Measurements from ENCODE around the gene MRPL44. TPM values are rescaled to one million over a fixed set of nuclear protein-coding genes. Genes with fewer than 3 reads are reported as not detected.

The MRPL44 gene
- total RNA-seq, 2 donors from 2014 or later, result 40.8 to 49.4 TPM

GRCh38 chr2:223976635-223977226 lies 19.5 kb downstream of the MRPL44 start:
- Histone ChIP-seq H3K36me3 (no peaks in the 10 kb centered on the region), H3K4me1 (no peaks in the 10 kb centered on the region), H3K4me3 (no peak overlapping the region), H3K9ac (ENCODE audit: low read depth in 2 of 2, low read length in 2 of 2) (no peak overlapping the region), H3K9me3 (no peaks in the 10 kb centered on the region), H3K27me3 (no peaks in the 10 kb centered on the region), H3K27ac (no peak overlapping the region)
- TF ChIP-seq, protein P1, sequence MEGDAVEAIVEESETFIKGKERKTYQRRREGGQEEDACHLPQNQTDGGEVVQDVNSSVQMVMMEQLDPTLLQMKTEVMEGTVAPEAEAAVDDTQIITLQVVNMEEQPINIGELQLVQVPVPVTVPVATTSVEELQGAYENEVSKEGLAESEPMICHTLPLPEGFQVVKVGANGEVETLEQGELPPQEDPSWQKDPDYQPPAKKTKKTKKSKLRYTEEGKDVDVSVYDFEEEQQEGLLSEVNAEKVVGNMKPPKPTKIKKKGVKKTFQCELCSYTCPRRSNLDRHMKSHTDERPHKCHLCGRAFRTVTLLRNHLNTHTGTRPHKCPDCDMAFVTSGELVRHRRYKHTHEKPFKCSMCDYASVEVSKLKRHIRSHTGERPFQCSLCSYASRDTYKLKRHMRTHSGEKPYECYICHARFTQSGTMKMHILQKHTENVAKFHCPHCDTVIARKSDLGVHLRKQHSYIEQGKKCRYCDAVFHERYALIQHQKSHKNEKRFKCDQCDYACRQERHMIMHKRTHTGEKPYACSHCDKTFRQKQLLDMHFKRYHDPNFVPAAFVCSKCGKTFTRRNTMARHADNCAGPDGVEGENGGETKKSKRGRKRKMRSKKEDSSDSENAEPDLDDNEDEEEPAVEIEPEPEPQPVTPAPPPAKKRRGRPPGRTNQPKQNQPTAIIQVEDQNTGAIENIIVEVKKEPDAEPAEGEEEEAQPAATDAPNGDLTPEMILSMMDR (IDR thresholded peaks at IDR 0.05), result no peak
- intact Hi-C loops (cut with DNase I), result loop anchor here (10.0 kb wide), 2 partner anchors 388 to 678 kb away; no protein-coding TSS in a partner anchor
- DNase-seq, result no peak

GRCh38 chr2:223978451-223978850 lies 21.2 kb downstream of the MRPL44 start:
- no peaks in the 10 kb centered on the region for H3K9me3 ChIP-seq
- no peak overlapping the region for H3K4me3 ChIP-seq
- H3K36me3 ChIP-seq, result no peaks in the 10 kb centered on the region
- TF ChIP-seq, protein P1 (IDR thresholded peaks at IDR 0.05), result no peak
- H3K27ac ChIP-seq, result no peak overlapping the region
- no peaks in the 10 kb centered on the region for H3K27me3 ChIP-seq
- intact Hi-C loops (cut with DNase I), result loop anchor here (10.0 kb wide), 2 partner anchors 386 to 676 kb away; no protein-coding TSS in a partner anchor
- DNase-seq, result no peak
- no peak overlapping the region for H3K9ac ChIP-seq (ENCODE audit: low read depth in 2 of 2, low read length in 2 of 2)
- no peaks in the 10 kb centered on the region for H3K4me1 ChIP-seq

DNA sequence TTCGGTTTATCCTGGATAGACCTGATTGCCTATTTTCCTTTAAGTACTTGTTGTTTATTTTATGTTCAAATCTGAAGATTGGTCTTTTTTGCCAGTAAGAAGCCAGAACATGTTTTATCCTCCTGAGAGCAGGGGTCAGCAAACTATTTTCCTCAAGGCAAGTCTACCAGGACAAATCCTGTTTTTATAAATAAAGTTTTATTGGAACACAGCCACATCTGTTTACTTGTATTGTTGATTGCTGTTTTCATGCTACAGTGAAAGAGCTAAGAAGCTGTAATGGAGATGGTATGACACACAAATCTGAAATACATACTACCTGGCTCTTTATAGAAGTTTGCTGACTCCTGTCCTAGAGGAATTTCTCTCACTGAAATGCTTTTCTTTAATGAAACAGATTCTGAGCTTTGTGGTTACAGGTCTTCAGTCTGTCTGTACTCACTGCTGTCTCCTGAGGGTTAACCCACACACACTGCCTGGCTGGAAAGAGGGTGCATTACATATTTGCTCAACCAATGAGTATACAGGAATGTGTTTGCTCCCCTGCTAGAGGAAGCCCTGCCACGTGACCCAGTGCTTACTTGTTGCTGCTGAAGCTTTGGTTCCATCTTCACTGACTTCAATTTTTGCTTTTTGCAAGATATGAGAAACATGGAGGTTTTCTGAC lies 22.6 kb downstream of the MRPL44 start:
- no peak for DNase-seq
- no peak overlapping the region for H3K4me3 ChIP-seq
- no peaks in the 10 kb centered on the region for H3K27me3 ChIP-seq
- H3K36me3 ChIP-seq, result no peaks in the 10 kb centered on the region
- H3K27ac ChIP-seq, result no peak overlapping the region
- intact Hi-C loops (cut with DNase I), result loop anchor here (10.0 kb wide), 2 partner anchors 385 to 675 kb away; no protein-coding TSS in a partner anchor
- H3K9ac ChIP-seq (ENCODE audit: low read depth in 2 of 2, low read length in 2 of 2), result no peak overlapping the region
- H3K9me3 ChIP-seq, result no peaks in the 10 kb centered on the region
- TF ChIP-seq, protein P1 (IDR thresholded peaks at IDR 0.05), result no peak
- no peaks in the 10 kb centered on the region for H3K4me1 ChIP-seq

DNA sequence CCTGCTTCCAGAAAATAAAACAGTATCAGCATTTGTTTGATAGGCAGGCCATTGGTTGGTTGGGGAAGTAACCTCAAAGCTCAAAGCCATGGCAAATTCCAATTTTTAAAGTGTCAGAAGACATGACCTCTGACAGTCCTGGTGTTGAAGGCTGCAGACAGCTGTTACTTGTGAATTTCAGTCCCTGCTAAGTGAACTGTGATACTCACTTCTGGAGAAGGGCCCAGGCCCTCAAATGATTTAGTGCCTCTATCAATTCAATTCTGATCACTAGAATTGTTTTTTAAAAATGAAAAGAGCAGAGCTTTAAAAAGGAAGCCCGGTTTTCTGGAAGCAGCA lies 23.1 kb downstream of the MRPL44 start:
- Histone ChIP-seq H3K4me3 (no peak overlapping the region), H3K27ac (no peak overlapping the region), H3K36me3 (no peaks in the 10 kb centered on the region), H3K27me3 (no peaks in the 10 kb centered on the region), H3K4me1 (no peaks in the 10 kb centered on the region), H3K9me3 (no peaks in the 10 kb centered on the region), H3K9ac (ENCODE audit: low read depth in 2 of 2, low read length in 2 of 2) (no peak overlapping the region)
- no peak for DNase-seq
- intact Hi-C loops (cut with DNase I), result no loop called here
- TF ChIP-seq, protein P1 (IDR thresholded peaks at IDR 0.05), result no peak

- Histone ChIP-seq H3K4me1 (no peaks in the 10 kb centered on the region), H3K27ac (no peak overlapping the region), H3K27me3 (no peaks in the 10 kb centered on the region), H3K9me3 (no peaks in the 10 kb centered on the region), H3K4me3 (no peak overlapping the region), H3K36me3 (no peaks in the 10 kb centered on the region), H3K9ac (ENCODE audit: low read depth in 2 of 2, low read length in 2 of 2) (no peak overlapping the region)
- DNase-seq, result no peak
- intact Hi-C loops (cut with DNase I), result no loop called here
- TF ChIP-seq, protein P1 (IDR thresholded peaks at IDR 0.05), result no peak
These were observed 23.5 kb downstream of the MRPL44 start for GRCh38 chr2:223980803-223981202.
